T-helper 1 cell treated with Interleukin-12 subunit alpha and Interleukin-12 subunit beta and Interleukin-4 antibody, amounts not matched to agents 30 ng/mL and 1 ng/mL, for 36 hours (primary cell): ENCODE data around the gene SPTBN4. TPM values are rescaled to one million over a fixed set of nuclear protein-coding genes. Genes with fewer than 3 reads are reported as not detected.
"Not testable (repeated sequence)": the region's sequence is repeated elsewhere in the genome, so short reads cannot be mapped to it uniquely, and the experiment has no call there.

ENCODE experiments used
- intact Hi-C: fragments of 100-400 bp; cut with micrococcal nuclease; formaldehyde crosslinking; loops from one replicate; pipeline ENCODE4 v1.15.1; 2024
- total RNA-seq: library from RNA; stranded (reverse); gene quantifications from 2 replicates; pipeline ENCODE4 v1.2.3, GENCODE V29; 2022

Gene SPTBN4
- total RNA-seq, 1 donor from 2014 or later = 0.15 TPM

DNA sequence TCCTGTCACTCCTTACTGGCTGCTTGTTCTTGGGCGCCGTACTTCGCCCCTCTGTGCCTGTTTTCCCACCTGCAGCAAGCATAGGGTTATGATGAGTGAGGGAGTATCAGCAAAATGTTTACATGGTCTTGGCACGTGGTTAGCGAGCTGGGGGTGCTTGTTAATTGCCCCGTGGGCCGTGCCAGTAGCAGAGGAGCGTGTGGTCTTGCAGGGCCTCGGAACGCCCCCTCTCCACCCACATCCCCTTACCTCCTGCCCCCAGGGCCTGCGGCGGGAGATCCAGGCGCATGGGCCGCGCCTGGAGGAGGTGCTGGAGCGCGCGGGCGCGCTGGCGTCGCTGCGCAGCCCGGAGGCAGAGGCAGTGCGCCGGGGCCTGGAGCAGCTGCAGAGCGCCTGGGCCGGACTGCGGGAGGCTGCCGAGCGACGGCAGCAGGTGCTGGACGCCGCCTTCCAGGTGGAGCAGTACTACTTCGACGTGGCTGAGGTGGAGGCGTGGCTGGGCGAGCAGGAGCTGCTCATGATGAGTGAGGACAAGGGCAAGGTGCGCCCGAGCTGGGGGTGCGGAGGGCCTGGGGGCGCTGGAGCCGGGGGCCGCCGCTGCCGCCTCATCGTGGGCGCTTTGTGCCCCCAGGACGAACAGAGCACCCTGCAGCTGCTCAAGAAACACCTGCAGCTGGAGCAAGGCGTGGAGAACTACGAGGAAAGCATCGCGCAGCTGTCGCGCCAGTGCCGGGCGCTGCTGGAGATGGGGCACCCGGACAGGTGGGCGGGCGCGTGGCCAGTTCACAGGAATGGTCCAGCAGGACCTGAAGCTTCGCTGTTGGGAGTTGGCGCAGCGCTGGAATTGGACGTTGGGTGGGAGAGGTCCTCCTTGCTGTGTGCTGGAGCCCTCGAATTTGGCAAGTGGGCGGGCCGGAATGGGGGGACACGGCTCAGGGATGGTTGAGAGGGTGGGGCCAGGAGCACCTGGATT lies 87.4 kb downstream of the SPTBN4 start:
- intact Hi-C loops = no loop called here

GRCh38 chr19:40555978-40556689 lies 89.3 kb downstream of the SPTBN4 start:
- intact Hi-C loops = no loop called here

GRCh38 chr19:40556953-40557530 lies 90.2 kb downstream of the SPTBN4 start:
- intact Hi-C loops = no loop called here

GRCh38 chr19:40559394-40559793 lies 92.6 kb downstream of the SPTBN4 start:
- intact Hi-C loops = no loop called here

DNA sequence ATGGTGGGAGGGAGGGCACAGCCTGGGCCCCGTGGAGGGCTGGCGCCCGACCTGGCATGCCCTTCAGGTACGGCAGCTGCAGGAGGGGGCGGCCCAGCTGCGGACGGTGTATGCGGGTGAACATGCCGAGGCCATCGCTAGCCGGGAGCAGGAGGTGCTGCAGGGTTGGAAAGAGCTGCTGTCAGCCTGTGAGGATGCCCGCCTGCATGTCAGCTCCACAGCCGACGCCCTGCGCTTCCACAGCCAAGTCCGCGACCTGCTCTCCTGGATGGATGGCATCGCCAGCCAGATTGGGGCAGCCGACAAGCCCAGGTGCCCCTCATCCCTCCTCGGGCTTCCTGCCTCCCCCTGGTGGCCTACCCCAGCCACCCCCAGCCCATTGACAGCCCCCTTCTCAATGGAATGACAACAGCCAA lies 93.3 kb downstream of the SPTBN4 start:
- intact Hi-C loops = no loop called here

- intact Hi-C loops = no loop called here
Observed at GRCh38 chr19:40561947-40562346, 95.1 kb downstream of the SPTBN4 start.

GRCh38 chr19:40564535-40564934 lies 97.7 kb downstream of the SPTBN4 start:
- intact Hi-C loops = not testable (repeated sequence)

- intact Hi-C loops = no loop called here
Observed at GRCh38 chr19:40565355-40565754, 98.6 kb downstream of the SPTBN4 start.

DNA sequence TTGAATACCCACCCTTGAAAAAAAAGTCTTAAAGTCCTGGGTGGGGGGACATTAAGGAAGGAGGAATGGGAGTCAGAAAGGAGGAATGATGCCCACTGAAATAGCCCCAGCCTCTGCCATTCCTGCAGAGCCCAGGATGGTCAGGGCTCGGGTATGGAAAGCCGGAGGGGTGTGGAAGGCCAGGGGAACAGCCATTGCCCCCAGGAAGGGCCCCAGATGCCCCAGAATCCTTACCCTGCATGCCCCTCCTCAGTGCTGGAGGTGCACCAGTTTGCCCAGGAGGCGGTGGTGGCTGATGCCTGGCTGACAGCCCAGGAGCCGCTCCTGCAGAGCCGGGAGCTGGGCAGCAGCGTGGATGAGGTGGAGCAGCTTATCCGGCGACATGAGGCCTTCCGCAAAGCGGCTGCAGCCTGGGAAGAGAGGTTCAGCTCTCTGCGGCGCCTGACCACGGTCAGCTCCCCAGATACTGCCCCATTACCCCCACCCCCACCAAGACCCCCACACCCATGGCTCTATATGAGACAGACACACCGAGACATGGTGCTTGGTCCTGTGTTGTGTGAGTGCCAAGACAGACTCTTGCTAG lies 99.2 kb downstream of the SPTBN4 start:
- intact Hi-C loops = no loop called here

DNA sequence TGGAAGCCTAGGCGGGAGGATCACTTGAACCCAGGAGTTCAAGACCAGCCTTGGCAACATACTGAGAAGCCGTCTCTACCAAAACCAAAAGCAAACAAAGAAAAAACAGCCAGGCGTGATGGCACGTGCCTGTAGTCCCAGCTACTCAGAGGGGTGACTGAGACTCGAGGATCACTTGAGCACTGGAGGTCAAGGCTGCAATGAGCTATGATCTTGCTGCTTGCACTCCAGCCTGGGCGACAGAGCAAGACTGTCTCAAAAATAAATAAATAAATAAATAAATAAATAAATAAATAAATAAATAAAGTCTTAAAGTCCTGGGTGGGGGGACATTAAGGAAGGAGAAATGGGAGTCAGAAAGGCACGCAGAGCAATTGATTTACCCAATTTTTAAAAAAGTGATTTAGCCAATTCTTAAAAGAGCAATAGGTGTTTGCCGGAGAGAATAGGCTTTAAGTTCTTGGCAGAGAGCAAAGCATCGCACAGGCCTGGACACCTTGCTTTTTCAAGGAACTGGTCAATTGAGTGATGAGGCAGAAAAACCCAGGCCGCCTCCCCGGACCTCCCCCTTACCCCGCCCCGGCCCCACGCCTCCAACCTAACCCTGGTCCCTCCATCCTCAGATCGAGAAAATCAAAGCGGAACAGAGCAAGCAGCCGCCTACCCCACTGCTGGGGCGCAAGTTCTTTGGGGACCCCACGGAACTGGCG lies 100.4 kb downstream of the SPTBN4 start:
- intact Hi-C loops = no loop called here

GRCh38 chr19:40567750-40568494 lies 101.1 kb downstream of the SPTBN4 start:
- intact Hi-C loops = no loop called here

DNA sequence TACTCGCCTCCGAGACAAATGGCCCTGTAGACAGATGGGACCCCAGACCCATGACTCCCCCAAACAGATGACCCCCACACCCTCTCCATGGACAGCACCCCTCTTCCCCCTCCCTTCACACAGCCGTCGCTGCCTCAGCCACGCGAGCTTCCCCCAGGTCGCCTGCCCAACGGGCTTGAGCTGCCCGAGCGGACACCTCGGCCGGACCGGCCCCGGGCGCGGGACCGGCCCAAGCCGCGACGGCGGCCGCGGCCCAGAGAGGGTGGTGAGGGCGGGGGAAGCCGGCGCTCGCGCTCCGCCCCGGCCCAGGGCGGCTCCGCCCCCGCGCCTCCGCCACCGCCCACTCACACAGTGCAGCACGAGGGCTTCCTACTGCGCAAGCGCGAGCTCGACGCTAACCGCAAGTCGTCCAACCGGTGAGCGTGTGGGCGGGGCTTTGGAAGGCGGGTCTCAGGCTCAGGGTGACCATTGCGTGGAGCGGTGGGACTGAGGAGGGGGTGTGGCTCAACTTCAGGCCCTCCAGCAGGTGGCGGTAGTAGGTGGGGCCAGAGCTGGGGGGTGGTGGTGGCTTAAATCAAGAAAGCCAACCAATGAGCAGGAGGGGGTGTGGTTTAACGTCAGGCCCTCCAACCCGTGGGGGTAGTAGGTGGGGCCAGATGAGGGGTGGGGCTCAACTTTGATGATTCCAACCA lies 103.7 kb downstream of the SPTBN4 start:
- intact Hi-C loops = loop anchor here (1.0 to 10.0 kb wide), 12 partner anchors 8 to 1446 kb away; partner anchors contain the start of genes BCKDHA, BLVRB, EXOSC5 and PAK4

- intact Hi-C loops = loop anchor here (1.0 to 10.0 kb wide), 4 partner anchors 64 to 1446 kb away; partner anchors contain the start of genes BCKDHA, EXOSC5, PAK4 and RAB4B
Observed at GRCh38 chr19:40571005-40571318, 104.2 kb downstream of the SPTBN4 start.

- intact Hi-C loops = loop anchor here (1.0 to 10.0 kb wide), 4 partner anchors 63 to 1447 kb away; partner anchors contain the start of genes BCKDHA, EXOSC5, PAK4 and RAB4B
Observed at GRCh38 chr19:40571831-40572495, 105.2 kb downstream of the SPTBN4 start.

DNA sequence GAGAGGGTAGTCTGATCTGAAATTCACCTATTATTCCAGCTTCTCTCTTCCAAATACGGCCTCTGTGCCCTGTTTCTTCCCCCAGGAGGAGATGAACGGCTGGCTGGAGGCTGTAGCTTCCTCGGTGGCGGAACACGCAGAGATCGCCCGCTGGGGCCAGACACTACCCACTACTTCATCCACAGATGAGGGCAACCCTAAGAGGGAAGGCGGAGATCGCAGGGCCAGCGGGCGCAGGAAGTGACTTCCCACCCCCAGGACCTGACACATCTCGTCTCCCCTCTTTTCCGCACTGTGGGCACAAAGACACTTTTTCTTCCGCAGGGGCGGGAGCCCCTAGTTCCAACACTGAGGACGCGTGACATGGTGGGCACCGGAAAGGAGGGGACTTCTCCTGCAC lies 108.5 kb downstream of the SPTBN4 start:
- intact Hi-C loops = loop anchor here (5.0 to 10.0 kb wide), 2 partner anchors 228 to 1451 kb away; partner anchors contain the start of genes C19orf47, PAK4 and PLD3

DNA sequence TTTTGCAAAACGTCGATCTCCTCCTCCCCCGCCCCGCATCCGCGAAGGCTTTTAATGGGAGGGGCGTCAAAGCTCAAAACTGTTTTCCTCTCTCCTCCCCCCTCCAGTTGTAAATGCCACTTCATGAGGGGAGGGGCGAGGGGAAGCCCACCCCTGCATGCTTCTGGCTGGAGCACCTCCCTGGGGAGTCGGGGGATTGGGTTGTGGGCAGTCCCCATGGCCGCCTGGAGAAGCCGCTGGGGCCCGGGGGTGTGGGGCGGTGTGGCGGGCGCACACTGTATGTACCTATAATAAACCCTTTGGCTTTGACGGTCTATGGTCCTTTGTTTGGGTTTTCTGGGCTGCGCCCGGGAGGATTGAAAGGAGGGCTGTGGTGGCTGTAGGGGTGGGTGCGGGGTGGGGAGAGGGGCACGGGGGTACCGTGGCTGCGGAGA lies 109.4 kb downstream of the SPTBN4 start:
- intact Hi-C loops = loop anchor here (1.0 to 10.0 kb wide), 8 partner anchors 9 to 1451 kb away; partner anchors contain the start of genes AKT2, C19orf47, PAK4 and PLD3

DNA sequence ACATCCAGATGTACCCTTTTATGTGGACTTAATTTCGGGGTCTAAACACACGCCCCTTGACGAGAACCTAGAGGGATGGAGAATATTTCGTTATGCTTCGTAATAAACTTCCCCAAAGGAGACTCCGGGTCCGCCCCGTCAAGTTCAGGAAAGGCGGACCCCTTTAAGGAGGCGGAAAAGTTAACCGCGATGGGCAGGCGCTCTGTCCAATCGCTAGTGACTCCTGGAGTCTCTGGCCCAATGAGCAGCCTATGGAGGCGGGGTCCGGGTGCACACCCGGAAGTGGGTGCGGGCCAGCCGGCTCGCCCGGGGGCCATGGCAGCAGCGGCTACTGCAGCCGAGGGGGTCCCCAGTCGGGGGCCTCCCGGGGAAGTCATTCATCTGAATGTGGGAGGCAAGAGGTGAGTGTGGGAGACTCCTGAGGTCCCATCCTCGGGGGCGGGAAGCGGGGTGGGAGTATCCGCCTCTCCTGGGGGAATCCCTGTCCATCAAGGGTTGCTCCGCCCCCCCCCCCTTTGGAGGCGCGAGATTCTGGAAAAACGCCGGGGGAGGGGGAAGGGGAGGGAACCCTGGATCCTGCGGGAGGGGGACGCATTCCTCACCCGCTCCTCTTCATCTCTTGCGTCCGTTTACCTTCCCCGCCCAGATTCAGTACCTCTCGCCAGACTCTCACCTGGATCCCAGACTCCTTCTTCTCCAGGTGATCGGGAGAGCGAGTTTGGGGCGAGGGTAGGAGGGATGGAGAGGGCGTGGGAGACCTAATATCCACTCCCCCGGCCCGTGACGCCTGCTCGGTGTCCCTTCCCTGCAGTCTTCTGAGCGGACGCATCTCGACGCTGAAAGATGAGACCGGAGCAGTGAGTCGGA lies 110.0 kb downstream of the SPTBN4 start, which contains the start of gene SHKBP1:
SHKBP1 (plus strand) TSS at position 289 of the 867 bp plus-strand sequence; CDS start at position 316, 27 bp downstream.
- intact Hi-C loops = loop anchor here (1.0 to 10.0 kb wide), 8 partner anchors 8 to 1452 kb away; partner anchors contain the start of genes AKT2, C19orf47, PAK4 and PLD3
